HG03064 (cell line): ENCODE data around the gene ARSD.
"Not testable (repeated sequence)": the region's sequence is repeated elsewhere in the genome, so short reads cannot be mapped to it uniquely, and the experiment has no call there.

Experiments
- ATAC-seq: cut with Tn5 transposase; IDR thresholded peaks from one replicate; pipeline ENCODE4 v1.9.1; 2021; ENCODE audit warnings: low read depth; ENCODE audit not compliant: unreplicated experiment

Gene ARSD

GRCh38 chrX:2894885-2895292 lies 34.2 kb downstream of the ARSD start:
- ATAC-seq, result no peak

- ATAC-seq, result no peak
Measured at GRCh38 chrX:2892816-2893215, 36.3 kb downstream of the ARSD start.

GRCh38 chrX:2890536-2891460 lies 38.3 kb downstream of the ARSD start:
- ATAC-seq, result not testable (repeated sequence)

- ATAC-seq, result not testable (repeated sequence)
Measured at GRCh38 chrX:2889706-2890490, 39.2 kb downstream of the ARSD start.

- no peak for ATAC-seq
Measured at GRCh38 chrX:2889045-2889605, 40.0 kb downstream of the ARSD start.

- no peak for ATAC-seq
Measured at GRCh38 chrX:2888309-2888708, 40.8 kb downstream of the ARSD start.

GRCh38 chrX:2883770-2884169 lies 45.4 kb downstream of the ARSD start:
- no peak for ATAC-seq

GRCh38 chrX:2879670-2880069 lies 49.5 kb downstream of the ARSD start:
- ATAC-seq, result no peak

- no peak for ATAC-seq
Measured at GRCh38 chrX:2878563-2878962, 50.6 kb downstream of the ARSD start.

- no peak for ATAC-seq
Measured at GRCh38 chrX:2875798-2876399, 53.2 kb downstream of the ARSD start.

- no peak for ATAC-seq
Measured at GRCh38 chrX:2875136-2875481, 54.0 kb downstream of the ARSD start.

- ATAC-seq, result no peak
Measured at GRCh38 chrX:2874222-2875135, 54.7 kb downstream of the ARSD start.

- no peak for ATAC-seq
Measured at GRCh38 chrX:2872671-2873277, 56.4 kb downstream of the ARSD start.

GRCh38 chrX:2871831-2872230 lies 57.3 kb downstream of the ARSD start:
- no peak for ATAC-seq

GRCh38 chrX:2870650-2871049 lies 58.5 kb downstream of the ARSD start:
- ATAC-seq, result no peak

GRCh38 chrX:2867206-2867605 lies 61.9 kb downstream of the ARSD start:
- ATAC-seq, result no peak

GRCh38 chrX:2863646-2864045 lies 65.5 kb downstream of the ARSD start:
- ATAC-seq, result no peak

GRCh38 chrX:2862404-2862803 lies 66.7 kb downstream of the ARSD start:
- ATAC-seq, result no peak

GRCh38 chrX:2859197-2859797 lies 69.8 kb downstream of the ARSD start:
- ATAC-seq, result no peak
